Left ventricle myocardium inferior (tissue), 1 donor: Measurements from ENCODE around the gene CEP20. TPM values are rescaled to one million over a fixed set of nuclear protein-coding genes. Genes with fewer than 3 reads are reported as not detected.
A peak's percentile ranks its signal among the peaks of the same experiment; 100 is the strongest.

Experiments used
- DNase-seq: peaks from one replicate; pipeline ENCODE4 v3.0.0-alpha.2; 2020
- H3K27ac ChIP-seq: fragments of 200-600 bp; replicated peaks from 2 replicates; pipeline ENCODE4 v1.8.0; 2021
- H3K27me3 ChIP-seq: fragments of 200-600 bp; 2 replicates; pipeline ENCODE4 v1.8.0; 2021; ENCODE audit warnings: low read depth
- H3K36me3 ChIP-seq: fragments of 200-600 bp; 2 replicates; pipeline ENCODE4 v1.8.0; 2021
- H3K4me1 ChIP-seq: fragments of 200-600 bp; 2 replicates; pipeline ENCODE4 v1.8.0; 2021
- H3K4me3 ChIP-seq: fragments of 200-600 bp; 2 replicates; pipeline ENCODE4 v1.8.0; 2021; ENCODE audit warnings: mild to moderate bottlenecking, moderate library complexity
- H3K9me3 ChIP-seq: fragments of 200-600 bp; replicated peaks from 2 replicates; pipeline ENCODE4 v1.8.0; 2021
- intact Hi-C: fragments of 100-400 bp; cut with micrococcal nuclease; formaldehyde crosslinking; loops from one replicate; pipeline ENCODE4 v1.11.0; 2022
- total RNA-seq: library from RNA; stranded (reverse); fragmentation: NEBNext Ultra II Directional; extraction: Animal tissue kit (Norgen Biotek cat#: 25700); gene quantifications from one replicate; pipeline ENCODE4 v1.2.1, GENCODE V29; 2021
- TF ChIP-seq, protein P1 (sequence below): fragments of 200-600 bp; IDR thresholded peaks from 2 replicates; pipeline ENCODE4 v1.8.0; 2021; ENCODE audit warnings: antibody characterized with exemption, mild to moderate bottlenecking, borderline replicate concordance
- donor health status: DM: no; HTN: yes; CAD: no; lungs with severe emphysema.

The CEP20 gene
- total RNA-seq, 1 donor from 2014 or later = 30.7 TPM

GRCh38 chr16:15897834-15898254 lies 9.4 kb upstream of the CEP20 start:
- intact Hi-C loops = no loop called here
- H3K4me1 ChIP-seq = no peaks in the 10 kb centered on the region
- H3K36me3 ChIP-seq = no peaks in the 10 kb centered on the region
- no peak for DNase-seq
- no peaks in the 10 kb centered on the region for H3K27me3 ChIP-seq
- no peak overlapping the region for H3K27ac ChIP-seq
- no peaks in the 10 kb centered on the region for H3K9me3 ChIP-seq
- H3K4me3 ChIP-seq = no peak overlapping the region
- TF ChIP-seq, protein P1, sequence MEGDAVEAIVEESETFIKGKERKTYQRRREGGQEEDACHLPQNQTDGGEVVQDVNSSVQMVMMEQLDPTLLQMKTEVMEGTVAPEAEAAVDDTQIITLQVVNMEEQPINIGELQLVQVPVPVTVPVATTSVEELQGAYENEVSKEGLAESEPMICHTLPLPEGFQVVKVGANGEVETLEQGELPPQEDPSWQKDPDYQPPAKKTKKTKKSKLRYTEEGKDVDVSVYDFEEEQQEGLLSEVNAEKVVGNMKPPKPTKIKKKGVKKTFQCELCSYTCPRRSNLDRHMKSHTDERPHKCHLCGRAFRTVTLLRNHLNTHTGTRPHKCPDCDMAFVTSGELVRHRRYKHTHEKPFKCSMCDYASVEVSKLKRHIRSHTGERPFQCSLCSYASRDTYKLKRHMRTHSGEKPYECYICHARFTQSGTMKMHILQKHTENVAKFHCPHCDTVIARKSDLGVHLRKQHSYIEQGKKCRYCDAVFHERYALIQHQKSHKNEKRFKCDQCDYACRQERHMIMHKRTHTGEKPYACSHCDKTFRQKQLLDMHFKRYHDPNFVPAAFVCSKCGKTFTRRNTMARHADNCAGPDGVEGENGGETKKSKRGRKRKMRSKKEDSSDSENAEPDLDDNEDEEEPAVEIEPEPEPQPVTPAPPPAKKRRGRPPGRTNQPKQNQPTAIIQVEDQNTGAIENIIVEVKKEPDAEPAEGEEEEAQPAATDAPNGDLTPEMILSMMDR = no peak

GRCh38 chr16:15897121-15897780 lies 8.8 kb upstream of the CEP20 start:
- no peak overlapping the region for H3K4me3 ChIP-seq
- no peaks in the 10 kb centered on the region for H3K9me3 ChIP-seq
- H3K27me3 ChIP-seq = no peaks in the 10 kb centered on the region
- DNase-seq = no peak
- TF ChIP-seq, protein P1 = no peak
- H3K27ac ChIP-seq = no peak overlapping the region
- intact Hi-C loops = no loop called here
- no peaks in the 10 kb centered on the region for H3K4me1 ChIP-seq
- H3K36me3 ChIP-seq = no peaks in the 10 kb centered on the region

- no peaks in the 10 kb centered on the region for H3K36me3 ChIP-seq
- intact Hi-C loops = no loop called here
- no peak overlapping the region for H3K4me3 ChIP-seq
- TF ChIP-seq, protein P1 = no peak
- no peaks in the 10 kb centered on the region for H3K9me3 ChIP-seq
- no peak overlapping the region for H3K27ac ChIP-seq
- no peak for DNase-seq
- H3K4me1 ChIP-seq = no peaks in the 10 kb centered on the region
- H3K27me3 ChIP-seq = no peaks in the 10 kb centered on the region
Observed at GRCh38 chr16:15894571-15895374, 6.4 kb upstream of the CEP20 start.

DNA sequence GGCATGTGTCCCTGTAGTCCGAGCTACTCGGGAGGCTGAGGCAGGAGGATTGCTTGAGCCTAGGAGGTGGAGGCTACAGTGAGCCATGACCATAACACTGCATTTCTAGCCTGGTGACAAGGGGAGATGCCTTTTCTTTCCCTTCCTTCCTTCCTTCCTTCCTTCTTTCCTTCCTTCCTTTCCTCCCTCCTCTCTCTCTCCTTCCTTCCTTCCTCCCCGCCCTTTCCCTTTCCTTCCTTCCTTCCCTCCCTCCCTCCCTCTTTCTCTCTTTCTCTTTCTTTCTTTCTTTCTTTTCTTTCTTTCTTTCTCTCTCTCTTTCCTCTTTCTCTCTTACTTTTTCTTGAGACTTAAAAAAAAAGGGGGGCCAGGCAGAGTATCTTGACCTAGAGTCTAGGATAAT lies 3.1 kb upstream of the CEP20 start:
- no peak overlapping the region for H3K27ac ChIP-seq
- TF ChIP-seq, protein P1 = no peak
- H3K9me3 ChIP-seq = no peaks in the 10 kb centered on the region
- H3K4me3 ChIP-seq = no peak overlapping the region
- H3K27me3 ChIP-seq = no peaks in the 10 kb centered on the region
- no peaks in the 10 kb centered on the region for H3K36me3 ChIP-seq
- intact Hi-C loops = no loop called here
- H3K4me1 ChIP-seq = peaks cover 25% of the 10 kb centered on the region
- DNase-seq = no peak

DNA sequence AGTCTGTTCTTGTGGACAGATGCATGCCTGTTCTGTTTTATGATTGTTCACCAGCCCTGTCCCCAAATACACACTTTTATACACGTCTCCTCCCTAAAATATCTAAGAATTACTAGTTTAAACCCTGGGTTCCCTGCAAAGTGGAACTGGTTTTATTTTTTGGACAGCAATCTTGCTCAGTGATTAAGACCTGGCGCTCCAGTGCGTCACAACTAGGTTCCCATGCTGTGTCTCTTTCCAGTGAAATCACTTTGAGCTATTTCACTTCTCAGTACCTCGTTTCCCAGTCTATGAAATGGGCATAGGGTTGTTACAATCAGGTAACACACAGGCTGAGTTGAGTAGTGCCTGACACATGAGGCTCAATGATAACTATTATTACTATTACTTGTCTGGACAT lies 1.1 kb downstream of the CEP20 start:
- DNase-seq = no peak
- no peaks in the 10 kb centered on the region for H3K27me3 ChIP-seq
- peaks cover 13% of the 10 kb centered on the region for H3K36me3 ChIP-seq
- H3K9me3 ChIP-seq = no peaks in the 10 kb centered on the region
- H3K27ac ChIP-seq = no peak overlapping the region
- TF ChIP-seq, protein P1 = no peak
- H3K4me3 ChIP-seq = peak overlapping the region; percentile 91
- intact Hi-C loops = no loop called here
- H3K4me1 ChIP-seq = peaks cover 38% of the 10 kb centered on the region
